H1 (cell line): ENCODE data around the gene FA2H. TPM values are rescaled to one million over a fixed set of nuclear protein-coding genes. Genes with fewer than 3 reads are reported as not detected.

Source experiments
- BRCA1 ChIP-seq: IDR thresholded peaks from 2 replicates; pipeline ENCODE4 v1.6.1; 2012; ENCODE audit warnings: low read depth, low read length, improper control_type of control experiment
- CHD7 ChIP-seq: fragments of 300-600 bp; sonication (generic); IDR thresholded peaks from 2 replicates; pipeline ENCODE4 v1.7.1; 2012; ENCODE audit warnings: low read length, moderate library complexity, mild to moderate bottlenecking, inconsistent platforms; ENCODE audit not compliant: insufficient replicate concordance
- FOSL1 ChIP-seq: IDR thresholded peaks from 2 replicates; pipeline ENCODE4 v1.6.1; 2011; ENCODE audit warnings: mild to moderate bottlenecking, low read depth, low read length, moderate library complexity; ENCODE audit not compliant: insufficient read depth
- HDAC6 ChIP-seq: IDR thresholded peaks from one replicate; pipeline ENCODE4 v1.7.1; 2012; ENCODE audit warnings: low read depth, mild to moderate bottlenecking, inconsistent platforms, low read length, moderate library complexity
- JUND ChIP-seq: IDR thresholded peaks from 2 replicates; pipeline ENCODE4 v1.6.1; 2011; ENCODE audit warnings: mild to moderate bottlenecking, improper control_type of control experiment, low read length
- KDM1A ChIP-seq: fragments of 200-600, 300-600 bp; sonication (generic); IDR thresholded peaks from 2 replicates; pipeline ENCODE4 v1.7.1; 2016; ENCODE audit warnings: mild to moderate bottlenecking, low read length, borderline replicate concordance
- SIN3A ChIP-seq, 2 experiments: IDR thresholded peaks in 1 of 2; conservative IDR thresholded peaks in 1 of 2; 2 replicates each; pipeline ENCODE4 v1.6.1; 2011 to 2012; ENCODE audit warnings: low read length in 2 of 2, improper control_type of control experiment in 1 of 2, low read depth in 1 of 2, mild to moderate bottlenecking in 1 of 2
- SIRT6 ChIP-seq: IDR thresholded peaks from one replicate; pipeline ENCODE4 v1.7.1; 2012; ENCODE audit warnings: low read length, inconsistent platforms
- SP4 ChIP-seq: IDR thresholded peaks from 2 replicates; pipeline ENCODE4 v1.6.1; 2012; ENCODE audit warnings: low read length, inconsistent platforms
- TBP ChIP-seq: IDR thresholded peaks from 2 replicates; pipeline ENCODE4 v1.6.1; 2011; ENCODE audit warnings: low read depth, low read length, improper control_type of control experiment
- polyA plus RNA-seq, 7 experiments: library from polyadenylated mRNA; depleted of rRNA in 3 of 7; stranded (reverse) in 5 of 7; unstranded in 2 of 7; fragments of >200 nt in 5 of 7; fragments of 200-250 nt in 2 of 7; gene quantifications; 1 replicate in 5 of 7; 2 replicates in 1 of 7; 4 replicates in 1 of 7; pipeline versions ENCODE4 v1.2.1 to v1.2.3, GENCODE V29; 2011 to 2013; ENCODE audit warnings: missing spikeins in 2 of 7, mixed read lengths in 2 of 7
- total RNA-seq: library from RNA; stranded (reverse); fragmentation: NEBNext Ultra II Directional; extraction: Animal tissue kit (Norgen Biotek cat#: 25700); gene quantifications from 2 replicates; pipeline ENCODE4 v1.2.1, GENCODE V29; 2021
- TF ChIP-seq, protein P1 (sequence below): IDR thresholded peaks from 2 replicates; pipeline ENCODE4 v1.6.1; 2011; ENCODE audit warnings: low read depth, mild to moderate bottlenecking, low read length; ENCODE audit not compliant: insufficient read depth

Gene FA2H
- total and polyA plus RNA-seq, 2 of the 8 experiments (the other 6 are each of a cell fraction or from before 2014, with no cell fraction given), result 2.1 to 2.5 TPM

DNA sequence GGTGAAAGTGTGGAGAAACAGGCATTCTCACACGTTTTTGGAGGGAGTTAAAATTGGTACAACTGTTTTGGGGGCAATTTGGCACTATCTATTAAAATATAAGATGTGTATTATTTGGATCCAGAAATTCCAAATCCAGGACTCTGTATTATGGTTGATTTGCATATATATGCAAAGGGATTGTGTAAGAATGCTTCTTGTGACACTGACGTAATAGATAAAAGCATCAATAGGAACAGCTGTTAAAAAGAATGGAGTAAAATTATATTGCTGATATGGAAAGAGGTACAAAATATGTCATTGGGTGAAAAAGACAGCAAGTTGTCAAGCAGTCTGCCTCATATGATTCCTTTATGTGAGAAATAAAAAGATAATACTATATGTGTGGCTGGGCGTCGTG is 17.3 kb downstream of the FA2H start (continued):
- TF ChIP-seq CHD7, result no peak
- TF ChIP-seq HDAC6, result no peak
- TF ChIP-seq SP4, result no peak
- no peak for TF ChIP-seq TBP
- no peak for TF ChIP-seq KDM1A
- TF ChIP-seq, protein P1, sequence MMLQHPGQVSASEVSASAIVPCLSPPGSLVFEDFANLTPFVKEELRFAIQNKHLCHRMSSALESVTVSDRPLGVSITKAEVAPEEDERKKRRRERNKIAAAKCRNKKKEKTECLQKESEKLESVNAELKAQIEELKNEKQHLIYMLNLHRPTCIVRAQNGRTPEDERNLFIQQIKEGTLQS, result no peak
- no peak for TF ChIP-seq FOSL1
- no peak for TF ChIP-seq SIRT6
- no peak for TF ChIP-seq BRCA1
- TF ChIP-seq JUND, result no peak
- no peak for TF ChIP-seq SIN3A (conservative IDR thresholded peaks at IDR 0.05 in 1 of 2, IDR thresholded peaks at IDR 0.05 in 1 of 2; ENCODE audit: low read depth in 1 of 2, low read length in 2 of 2)
